Skin of body (tissue), 2 donors: ENCODE data around the gene CYP26B1. TPM values are rescaled to one million over a fixed set of nuclear protein-coding genes. Genes with fewer than 3 reads are reported as not detected.

Experiments used
- DNase-seq: peaks from one replicate; lab custom pipeline; 2025; lab: John Stamatoyannopoulos, UW
- total RNA-seq: library from RNA; depleted of rRNA; stranded (reverse); fragments of >200 nt; gene quantifications from one replicate; pipeline ENCODE4 v1.2.3, GENCODE V29; 2014

CYP26B1 gene
- total RNA-seq, 1 donor from 2014 or later: 25.9 TPM

DNA sequence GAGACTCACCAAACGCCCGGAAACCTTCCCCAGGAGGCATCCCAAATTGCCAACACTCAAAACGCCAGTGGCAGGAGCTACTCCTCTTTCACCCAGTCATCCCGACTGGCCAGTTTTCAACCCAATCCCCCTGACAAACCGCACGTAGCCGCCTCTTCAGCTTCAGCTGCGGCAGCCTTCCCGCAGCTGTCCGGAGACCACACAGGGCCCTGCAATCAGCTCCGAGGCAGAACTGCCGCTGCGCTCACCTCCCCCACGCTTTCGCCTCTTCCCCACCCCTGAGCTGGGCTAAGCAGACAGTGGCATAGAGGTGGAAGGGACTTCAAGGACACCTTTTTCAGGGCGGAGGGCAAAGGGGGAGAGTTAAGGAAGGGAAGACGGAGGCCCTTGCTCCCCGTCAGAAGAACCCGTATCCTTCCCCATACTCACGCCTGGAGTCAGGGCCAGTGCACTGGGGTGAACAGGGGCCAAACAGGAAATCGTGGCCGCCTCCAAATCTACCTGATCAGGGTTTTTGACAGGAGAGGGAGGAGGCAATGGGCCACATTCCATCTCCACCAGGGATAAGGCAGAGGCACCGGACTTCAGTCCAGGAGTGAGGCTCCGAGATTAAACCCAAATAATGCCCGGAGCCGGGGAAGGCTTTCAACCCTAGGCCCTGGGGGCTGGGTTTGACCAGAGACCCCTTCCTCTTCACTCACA, 16.9 kb downstream of the CYP26B1 start:
- DNase-seq: no peak

DNA sequence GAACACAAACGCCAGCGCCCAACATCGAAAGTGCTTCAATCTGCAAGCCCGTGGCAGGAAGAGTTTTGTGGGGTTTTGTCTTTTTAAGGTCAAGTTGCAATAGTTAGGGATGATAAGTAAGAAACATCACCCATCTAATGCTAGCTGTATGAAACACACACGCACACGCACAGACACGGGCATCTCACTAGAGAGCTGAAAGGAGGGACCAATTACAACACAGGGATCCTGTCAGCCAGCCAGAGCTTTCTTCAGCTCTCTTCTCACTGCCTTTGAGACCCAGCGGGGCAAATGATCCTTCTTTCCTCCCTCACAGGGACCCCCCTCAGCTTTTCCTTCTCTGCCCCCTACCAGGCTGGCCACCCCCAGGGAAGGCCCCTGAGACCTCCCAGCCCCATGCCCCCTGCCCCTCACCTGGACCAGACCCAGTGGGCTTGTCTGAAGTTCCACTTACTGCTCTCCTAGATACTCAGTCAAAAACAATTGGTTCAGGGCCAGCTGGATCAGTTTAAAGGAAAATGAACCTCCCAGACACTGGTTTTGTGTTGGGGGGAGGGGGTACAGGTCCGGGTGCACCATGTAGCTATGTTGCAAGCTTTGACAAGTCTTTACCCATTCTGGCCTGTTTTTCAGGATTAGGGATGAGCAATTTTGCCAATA, 17.9 kb downstream of the CYP26B1 start:
- peak; percentile 7 for DNase-seq

DNA sequence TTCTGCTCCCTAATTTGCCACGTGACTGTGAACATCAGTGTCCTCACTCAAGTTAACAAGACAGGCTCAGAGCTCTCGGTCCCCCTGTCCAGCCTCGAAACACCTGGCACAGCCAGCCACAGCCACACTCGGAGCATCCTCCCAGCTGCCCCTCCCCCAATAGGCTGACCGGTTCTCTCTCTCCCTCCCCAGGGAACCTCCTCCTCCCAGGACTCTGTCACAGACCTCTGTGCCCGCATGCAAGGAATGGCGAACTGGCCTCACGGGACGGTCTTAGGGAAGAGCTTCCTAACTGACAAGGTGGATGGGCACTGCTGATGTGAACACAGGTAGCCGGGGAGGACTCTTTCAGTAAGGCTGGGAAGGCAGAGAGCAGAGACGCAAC, 18.8 kb downstream of the CYP26B1 start:
- DNase-seq: no peak

DNA sequence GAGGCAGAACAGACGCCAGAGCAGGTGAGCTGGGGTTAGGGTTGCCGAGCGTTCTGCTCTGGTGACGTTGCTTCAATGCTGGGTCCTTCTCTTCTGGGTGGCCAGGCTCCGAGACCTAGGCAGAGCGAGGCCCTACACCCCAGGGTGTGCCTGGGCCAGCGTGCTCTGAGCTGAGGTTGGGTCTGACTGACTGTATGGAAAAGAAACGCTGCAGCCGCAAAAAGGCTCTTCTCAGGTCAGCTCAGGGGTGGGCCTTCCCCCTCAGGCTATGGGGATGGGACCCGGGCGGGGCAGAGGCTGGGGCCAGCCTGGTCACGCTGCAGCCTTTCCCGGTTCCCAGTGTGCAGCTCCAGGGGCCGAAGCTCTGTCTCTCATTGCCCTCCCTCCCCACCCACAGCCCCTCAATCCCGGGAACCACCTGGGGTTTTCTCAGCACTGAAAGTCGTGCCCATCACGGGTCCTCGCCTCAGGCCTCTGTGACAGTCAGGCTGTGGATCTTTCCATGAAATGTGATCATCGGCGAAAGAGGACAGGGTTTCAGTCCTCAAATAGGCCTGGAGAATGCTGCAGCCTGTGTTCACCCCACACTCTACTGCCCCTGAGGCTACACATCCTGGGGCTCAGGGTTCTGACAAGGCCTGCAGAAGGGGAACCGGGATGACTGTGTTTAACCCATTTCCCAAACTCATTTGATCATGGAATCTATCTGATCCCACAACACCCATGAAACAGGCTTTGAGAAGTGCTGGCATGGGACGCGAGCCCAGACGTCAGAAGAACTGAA, 19.4 kb downstream of the CYP26B1 start:
- no peak for DNase-seq

DNA sequence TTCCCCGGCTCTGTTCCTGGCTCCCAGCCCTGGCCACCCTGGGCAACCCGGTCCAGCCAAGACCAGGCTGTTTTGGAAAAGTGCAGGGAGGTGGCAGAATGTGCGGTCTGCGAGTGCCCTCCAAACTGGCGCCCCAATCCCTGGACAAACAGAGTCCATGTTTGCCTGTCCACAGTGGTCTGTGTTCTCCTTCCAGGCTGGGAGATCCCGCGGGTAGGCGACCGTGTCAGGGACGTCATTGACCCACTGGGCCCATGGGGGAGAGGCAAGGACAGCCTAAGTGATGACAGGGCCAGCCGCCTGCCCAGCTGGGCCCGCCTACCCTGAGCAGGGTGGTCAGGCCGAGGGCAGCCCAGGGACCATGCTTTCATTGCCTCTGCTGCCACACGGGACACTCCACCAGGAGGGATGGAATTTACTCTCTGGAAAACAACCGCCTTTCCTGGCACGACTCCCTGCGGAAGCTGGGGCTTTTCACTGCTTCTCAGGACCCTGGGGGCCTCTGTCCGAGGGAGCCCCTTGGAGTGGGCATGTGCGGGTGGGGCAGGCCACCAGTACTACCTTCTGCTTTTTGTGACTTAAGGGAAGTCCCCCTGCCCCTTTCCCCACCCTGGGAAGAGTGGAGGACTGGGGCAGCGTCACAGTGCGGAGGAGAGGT, 20.1 kb downstream of the CYP26B1 start:
- no peak for DNase-seq

DNA sequence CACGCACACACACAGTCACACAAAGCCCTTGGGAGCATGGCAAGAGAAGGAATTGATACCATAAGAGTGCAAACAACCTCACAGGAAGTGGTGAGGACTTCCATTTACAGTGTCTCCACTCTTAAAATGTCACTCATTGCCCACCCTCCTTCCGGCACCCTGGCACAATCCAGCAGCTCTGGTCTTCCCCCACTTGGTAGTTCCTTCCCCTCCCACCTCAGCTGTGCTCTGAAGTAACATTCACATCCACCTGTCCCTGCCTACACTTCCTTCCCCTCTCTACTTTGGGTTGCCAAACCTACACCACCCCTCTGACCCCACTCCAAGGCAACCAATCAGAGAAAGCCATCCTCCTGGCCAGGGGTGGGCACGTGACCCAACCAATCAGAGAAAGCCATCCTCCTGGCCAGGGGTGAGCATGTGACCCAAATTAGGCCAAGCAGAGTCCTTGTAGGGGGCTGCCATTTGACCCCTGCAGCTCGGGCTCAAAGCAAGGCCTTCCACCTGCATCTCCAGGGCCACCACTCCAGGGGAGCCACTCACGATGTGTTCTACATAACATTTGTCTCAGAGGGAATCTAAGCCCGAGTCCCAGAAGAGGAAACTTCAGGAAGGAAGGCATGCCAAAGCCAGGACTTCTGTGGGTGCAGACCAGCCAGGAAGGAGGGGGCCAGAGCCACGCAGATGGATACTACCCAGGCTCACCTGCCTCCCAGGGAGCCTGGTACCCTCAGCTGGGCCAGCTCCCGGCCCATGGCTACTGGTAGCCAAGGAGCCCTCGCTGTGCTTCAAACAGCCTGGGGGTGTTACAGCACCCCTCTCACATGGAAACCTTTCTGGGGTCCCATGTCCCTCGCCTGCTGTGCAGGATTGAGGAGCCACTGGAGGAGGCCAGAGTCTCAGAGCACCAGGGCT, 21.2 kb downstream of the CYP26B1 start:
- DNase-seq: no peak

DNA sequence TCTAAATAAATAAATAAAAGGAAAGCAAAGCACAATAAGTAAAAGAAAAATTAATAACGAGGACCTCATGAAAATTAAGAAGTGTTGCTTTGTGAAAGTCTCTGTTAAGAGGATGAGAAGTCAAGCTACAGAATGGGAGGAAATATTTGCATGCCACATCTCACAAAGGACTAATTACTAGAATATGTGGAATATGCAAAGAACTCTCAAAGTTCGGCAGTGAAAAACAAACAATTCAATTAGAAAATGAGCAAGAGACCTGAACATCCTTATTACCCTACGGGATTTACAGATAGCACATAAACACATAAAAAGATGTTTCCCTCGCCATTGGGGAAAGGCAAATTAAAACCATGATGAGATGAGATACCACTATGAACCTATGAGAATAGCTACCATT, 23.3 kb downstream of the CYP26B1 start:
- no peak for DNase-seq

DNA sequence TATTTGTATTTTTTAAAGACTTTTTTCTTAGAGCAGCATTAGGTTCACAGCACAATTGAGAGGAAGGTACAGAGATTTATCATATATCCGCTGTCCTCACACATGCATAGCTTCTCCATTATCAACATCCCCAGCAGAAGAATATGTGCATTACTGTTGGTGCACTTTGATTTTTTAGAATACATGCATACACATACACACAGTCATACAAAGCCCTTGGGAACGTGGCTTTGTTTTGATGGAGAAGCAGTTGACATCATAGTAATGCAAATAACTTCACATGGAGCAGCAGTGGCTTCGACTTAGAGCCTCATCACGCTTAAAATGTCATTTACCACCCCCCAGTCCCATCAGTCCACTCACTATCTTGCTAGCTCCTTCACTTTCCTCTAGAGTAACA, 26.5 kb downstream of the CYP26B1 start:
- DNase-seq: no peak

DNA sequence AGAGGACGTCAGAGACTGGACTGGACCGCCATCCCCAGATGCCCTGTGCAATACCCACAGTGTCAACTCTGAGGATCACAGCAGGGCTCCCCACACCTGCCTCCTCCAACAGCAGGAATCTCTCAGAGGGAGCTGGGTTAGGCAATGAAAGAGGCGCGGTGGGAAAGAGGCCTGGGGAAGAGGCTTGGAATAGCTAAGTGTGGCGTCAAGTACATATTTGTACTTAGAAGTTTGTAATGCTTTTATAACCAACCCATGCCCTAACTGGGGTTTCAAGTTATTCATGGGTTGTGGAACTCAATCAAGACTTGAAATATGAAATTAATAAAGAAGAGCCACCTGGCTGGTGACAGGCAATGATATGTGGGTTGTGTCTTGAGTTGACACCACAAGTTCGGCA, 28.7 kb downstream of the CYP26B1 start:
- DNase-seq: no peak

DNA sequence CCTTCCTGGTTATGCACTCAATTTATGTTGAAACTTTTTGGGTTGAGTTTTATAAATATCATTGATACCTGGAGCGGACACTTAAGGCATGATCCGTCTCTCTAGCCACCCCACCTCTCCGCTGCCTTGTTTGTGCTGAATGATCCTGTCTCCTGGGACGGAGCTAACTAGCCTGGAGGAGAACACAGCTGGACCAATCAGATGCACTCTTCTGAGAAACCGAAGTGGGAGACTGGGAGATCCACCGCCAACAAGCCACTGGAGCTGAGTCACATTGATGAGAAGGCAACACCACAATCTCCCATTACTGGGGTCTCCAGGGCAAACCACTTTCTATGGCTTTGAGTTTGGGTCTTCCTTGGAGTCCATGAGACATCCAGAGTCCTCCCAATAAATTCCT, 29.3 kb downstream of the CYP26B1 start:
- DNase-seq: no peak

DNA sequence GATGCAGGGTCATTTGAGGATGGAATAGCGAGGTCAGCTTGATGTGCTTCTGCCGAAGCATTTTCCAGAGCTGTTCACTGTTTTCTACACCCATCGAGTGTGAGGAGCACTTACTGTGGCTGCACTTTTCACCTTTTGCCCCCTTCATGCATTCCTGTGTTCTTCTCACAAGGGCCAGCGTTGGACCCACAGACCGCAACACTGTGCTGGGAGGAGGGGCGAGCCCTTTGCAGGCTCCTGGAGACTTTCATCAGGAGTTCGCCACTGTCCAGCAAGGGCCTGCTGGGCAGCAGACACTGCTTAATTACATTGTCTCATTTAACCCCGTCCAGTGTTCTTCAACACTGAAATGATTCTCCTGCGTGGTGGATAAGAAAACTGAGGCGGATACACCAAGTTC, 29.9 kb downstream of the CYP26B1 start:
- no peak for DNase-seq

DNA sequence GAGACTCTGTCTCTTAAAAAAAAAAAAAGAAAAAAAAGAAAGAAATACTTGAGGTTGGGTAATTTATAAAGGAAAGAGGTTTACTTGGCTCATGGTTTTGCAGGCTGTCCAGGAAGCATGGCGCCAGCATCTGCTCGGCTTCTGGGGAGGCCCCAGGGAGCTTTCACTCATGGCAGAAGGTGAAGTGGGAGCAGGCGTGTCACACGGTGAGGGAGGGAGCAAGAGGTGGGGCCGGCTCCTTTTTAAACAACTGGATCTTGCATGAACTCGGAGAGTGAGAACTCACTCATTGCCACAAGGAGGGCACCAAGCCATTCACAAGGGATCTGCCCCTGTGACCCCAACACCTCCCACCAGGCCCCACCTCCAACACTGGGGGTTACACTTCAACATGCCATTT, 30.6 kb downstream of the CYP26B1 start:
- no peak for DNase-seq

DNA sequence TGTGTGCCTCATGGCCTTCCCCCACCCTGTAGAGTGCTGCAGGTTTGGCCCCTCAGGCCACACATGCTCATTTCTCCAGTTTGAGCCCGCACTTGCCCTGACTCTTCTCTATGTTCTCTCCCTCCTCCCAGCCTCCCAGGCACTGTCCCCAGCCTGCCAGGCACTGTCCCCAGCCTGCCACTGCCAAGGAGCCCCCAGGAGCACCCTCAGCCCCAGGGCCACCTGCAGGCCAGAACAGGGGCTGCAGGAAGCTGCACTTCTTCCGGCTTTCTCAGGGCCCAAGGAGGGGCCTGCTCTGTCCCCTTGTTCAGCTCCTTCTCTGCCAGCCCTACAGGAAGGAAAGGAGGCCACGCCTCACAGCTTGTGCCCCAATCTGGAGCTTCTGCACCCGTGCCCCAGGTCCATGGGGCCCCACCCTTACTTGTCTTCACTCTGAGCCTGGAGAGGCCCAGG, 31.6 kb downstream of the CYP26B1 start:
- DNase-seq: no peak

DNA sequence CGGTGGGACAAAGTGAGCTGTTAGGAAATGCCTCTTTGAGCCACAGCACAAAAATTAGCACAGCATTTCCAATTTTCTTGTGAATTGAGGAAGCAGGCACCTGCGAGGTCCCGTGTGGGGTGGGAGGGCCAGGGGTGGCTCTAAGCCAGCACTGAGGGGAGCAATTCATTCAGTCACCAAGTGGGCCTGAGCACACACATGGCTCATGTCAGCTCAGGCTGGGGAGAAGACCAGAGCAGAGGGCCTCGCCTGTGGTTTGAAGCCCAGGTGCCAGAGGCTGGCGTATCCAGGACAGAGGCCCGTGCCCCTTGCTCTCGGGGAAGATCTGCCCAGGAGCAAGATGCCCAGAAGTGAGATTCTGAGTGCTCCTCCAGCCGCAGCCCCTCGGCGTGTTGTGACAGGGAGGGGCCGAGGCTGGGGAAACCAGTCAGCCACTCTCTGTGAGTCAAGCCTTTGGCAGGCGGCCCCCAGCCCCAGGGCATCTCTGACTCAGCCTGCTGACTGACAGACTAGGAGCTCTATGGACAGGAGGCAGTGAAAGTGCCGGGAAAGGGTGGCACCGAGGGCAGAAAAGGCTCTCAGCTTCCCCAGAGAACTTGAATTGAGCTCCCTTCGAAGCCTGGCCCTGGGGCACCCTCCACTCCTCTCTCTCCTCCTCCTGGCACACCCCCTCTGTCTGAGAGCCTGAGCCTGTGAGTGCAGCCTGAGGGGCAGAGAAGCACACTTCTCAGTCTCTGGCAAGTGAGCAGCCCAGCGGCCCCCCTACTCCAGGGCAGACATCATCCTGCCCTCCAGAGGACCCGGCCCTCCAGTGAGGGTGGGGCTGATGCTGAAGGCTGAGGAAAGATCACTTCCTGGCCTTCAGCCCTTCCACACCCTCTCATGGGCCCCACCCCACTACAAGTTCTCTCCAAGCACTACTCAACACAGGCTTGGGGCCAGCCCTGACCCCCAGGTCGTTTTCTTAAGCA, 32.3 kb downstream of the CYP26B1 start:
- DNase-seq: peak; percentile 63

DNA sequence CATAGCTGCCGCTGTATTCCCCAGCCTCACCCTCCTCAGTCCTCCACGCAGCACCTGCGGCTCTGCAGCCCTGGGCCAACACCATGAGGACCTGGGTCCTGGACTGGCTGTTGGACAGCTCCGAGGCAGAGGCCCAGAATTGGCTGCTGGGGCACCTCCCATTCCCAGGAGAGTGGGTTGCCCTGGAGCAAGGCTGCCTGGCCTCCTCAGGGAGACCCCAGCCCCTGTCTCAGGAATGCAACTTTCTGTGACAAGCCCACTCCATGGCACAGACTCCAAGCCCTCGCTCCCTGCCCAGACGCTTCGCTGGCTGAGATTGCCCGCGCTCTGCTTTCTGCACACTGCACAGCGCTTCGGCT, 33.0 kb downstream of the CYP26B1 start:
- no peak for DNase-seq

DNA sequence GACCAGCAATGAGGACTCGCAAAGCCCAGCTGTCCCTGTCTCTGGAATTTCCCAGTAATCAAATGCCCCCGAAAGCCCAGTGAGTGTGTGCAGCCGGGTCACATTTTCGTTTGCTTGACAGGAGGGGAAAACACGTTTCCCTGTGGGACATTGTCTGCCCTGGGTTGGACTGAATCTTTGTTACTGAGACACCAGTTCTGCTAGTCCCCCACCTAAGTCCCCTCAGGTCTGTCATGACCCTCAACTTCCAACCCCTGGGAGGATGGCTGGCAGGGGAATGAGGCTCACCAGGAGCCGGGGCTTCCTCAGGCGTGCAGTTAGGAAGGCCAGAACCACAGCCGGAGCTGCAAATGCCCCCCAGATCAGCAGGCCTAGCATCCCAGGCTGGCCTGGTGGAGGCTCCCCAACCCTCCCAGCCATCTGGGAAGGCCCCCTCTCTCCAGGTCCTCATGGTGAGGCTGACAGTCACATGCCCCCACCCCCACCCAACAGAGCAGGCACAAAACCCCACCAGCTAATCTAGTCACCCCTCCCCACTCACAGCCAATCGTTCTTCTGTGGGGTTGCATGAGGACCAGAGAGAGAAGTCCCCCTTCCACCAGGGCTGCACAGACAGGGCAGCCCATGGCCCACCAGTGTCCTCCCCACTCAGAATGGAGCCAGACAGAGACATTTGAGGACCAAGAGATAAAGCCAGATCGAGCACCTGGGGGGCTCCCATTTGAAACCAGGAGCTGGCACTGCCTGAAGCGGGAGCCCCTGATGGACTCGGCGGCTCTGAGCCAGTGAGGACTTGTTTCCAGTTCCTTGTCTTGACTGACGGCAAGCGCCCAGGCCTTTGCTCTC, 33.6 kb downstream of the CYP26B1 start:
- DNase-seq: no peak

DNA sequence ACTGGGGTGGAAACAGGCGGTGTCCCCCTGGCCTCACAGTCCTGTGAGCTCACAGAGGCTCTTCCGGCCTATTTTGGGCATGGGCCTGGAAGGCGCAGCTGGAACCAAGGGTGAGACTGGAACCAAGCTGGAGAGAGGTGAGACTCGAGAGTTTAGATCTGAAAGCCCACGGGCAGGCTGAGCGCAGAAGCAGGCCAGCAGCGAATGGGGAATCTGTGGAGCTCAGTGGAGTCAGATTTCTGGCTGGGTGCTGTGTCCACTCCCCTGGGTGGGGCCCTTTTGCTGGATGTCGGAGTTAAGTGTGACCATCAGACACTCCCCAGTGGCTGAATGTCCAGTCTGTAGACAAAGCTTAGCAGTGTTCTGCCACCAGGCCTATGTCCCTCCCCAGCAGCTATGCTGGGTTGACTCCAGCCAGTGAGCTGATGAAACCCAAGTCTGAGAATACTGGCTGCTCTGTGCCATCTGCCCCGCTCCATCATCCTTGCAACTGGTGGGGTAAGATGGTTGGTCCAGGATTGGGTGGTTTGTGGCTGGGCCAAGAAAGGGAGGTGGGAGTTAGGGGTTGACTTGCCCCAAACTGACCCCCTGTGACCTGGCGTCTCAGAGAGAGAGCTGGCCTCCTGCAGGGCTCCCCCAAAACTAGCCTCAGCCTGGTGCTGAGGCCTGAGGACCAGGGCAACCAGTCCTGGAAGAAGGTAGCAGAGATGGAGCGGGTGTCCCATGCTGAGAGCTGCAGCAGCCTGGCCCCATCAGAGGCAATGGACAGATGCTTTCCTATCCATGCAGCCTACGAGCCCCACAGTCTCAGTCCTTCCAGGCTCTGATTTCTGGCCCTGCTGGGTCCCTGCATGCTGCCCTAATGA, 34.4 kb downstream of the CYP26B1 start:
- no peak for DNase-seq

DNA sequence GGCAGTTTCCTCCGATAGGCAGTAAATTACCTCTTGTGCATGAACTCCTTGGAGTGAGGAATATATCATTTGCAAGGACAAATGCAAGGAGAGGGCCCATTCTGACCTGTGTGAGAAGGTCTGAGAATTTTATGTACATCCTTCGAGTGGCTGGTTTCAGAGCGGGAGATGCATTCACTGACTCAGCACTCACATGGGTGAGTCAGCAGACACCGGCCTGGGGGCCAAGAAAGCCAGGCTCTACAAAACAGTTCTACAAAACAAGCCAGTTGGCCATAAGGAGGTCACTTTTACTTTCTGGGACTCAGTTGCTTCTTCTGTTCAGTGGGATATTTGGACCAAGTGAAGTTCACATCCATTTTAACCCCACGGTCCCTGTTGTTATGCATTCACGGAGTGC, 35.3 kb downstream of the CYP26B1 start:
- DNase-seq: no peak
